Cardiac fibroblast (primary cell): ENCODE data around the gene C1orf232.

Experiments
- DNase-seq, 2 donors: peaks; one replicate each; pipeline versions ENCODE4 v3.0.0 to v3.0.0-alpha.2; 2010; ENCODE audit warnings: low read depth in 2 of 2
- H3K4me3 ChIP-seq, 2 donors: replicated peaks in 1 of 2; 1 replicate in 1 of 2; 2 replicates in 1 of 2; pipeline ENCODE4 v1.5.1; 2011; ENCODE audit warnings: low read depth in 2 of 2, low read length in 2 of 2, mild to moderate bottlenecking in 2 of 2, moderate library complexity in 1 of 2
- TF ChIP-seq, protein P1 (sequence below): IDR thresholded peaks from one replicate; pipeline ENCODE4 v1.5.1; 2011; ENCODE audit warnings: low read depth, mild to moderate bottlenecking, low read length, inconsistent platforms

The C1orf232 gene

DNA sequence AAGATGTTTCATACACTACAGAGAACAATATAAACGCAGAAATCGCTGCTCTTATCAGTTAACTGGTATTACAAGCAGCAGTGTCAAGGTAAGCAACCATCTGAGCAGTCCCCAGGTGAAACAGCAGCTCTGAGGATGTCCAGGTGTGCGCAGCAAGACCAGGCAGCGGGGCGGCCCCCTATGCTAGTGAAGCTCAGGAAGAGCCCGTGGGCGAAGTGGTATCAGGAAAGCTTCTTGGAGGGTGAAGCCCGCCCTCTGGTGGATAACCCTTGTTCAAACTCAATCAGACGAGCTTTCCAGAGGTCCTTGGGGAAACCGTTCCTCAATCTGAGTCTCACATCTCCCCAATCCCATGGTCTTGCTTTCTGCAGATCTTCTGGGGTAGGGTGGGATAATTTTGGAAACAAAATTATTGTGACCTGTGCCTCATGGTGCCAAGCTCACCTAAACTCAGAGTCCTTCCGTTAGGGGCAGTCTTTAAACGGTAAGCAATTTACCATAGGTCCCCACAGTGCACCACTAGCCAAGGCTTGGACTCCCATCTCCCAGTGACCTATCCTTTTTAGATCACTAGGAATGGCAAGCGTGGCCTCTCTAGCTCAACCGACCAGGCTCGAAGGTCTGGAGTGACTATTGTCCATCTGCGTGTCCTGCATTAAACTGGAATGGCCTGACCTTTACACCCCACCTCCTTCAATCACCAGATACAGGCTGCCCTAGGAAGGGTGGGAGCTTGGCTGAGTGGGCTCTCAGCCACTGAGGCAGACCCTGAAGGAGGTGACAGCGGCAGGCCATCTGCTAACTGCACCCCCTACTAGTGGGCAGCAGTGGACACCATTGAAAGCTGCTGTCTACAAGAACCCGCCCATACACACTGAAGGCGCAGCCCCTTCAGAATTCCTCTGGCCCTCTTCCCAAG lies 23.5 kb downstream of the C1orf232 start:
- peak; percentile 88 to 89 for DNase-seq
- no peak overlapping the region for H3K4me3 ChIP-seq
- TF ChIP-seq, protein P1, sequence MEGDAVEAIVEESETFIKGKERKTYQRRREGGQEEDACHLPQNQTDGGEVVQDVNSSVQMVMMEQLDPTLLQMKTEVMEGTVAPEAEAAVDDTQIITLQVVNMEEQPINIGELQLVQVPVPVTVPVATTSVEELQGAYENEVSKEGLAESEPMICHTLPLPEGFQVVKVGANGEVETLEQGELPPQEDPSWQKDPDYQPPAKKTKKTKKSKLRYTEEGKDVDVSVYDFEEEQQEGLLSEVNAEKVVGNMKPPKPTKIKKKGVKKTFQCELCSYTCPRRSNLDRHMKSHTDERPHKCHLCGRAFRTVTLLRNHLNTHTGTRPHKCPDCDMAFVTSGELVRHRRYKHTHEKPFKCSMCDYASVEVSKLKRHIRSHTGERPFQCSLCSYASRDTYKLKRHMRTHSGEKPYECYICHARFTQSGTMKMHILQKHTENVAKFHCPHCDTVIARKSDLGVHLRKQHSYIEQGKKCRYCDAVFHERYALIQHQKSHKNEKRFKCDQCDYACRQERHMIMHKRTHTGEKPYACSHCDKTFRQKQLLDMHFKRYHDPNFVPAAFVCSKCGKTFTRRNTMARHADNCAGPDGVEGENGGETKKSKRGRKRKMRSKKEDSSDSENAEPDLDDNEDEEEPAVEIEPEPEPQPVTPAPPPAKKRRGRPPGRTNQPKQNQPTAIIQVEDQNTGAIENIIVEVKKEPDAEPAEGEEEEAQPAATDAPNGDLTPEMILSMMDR: peak; percentile 71

DNA sequence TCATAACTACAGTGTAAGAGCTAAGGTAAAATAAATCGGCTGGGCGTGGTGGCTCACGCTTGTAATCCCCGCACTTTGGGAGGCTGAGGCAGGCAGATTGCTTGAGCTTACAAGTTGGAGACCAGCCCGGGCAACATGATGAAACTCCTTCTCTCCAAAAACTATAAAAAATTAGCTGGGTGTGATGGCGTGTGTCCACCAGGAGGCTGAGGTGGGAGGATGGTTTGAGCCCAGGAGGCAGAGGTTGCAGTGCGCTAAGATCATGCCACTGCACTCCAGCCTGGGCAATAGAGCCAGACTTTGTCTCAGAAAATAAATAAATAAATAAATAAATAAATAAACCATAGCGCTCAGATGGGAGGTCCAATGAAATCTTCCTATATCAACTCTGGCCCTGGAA lies 26.6 kb downstream of the C1orf232 start:
- TF ChIP-seq, protein P1: no peak
- H3K4me3 ChIP-seq: no peak overlapping the region
- no peak for DNase-seq

DNA sequence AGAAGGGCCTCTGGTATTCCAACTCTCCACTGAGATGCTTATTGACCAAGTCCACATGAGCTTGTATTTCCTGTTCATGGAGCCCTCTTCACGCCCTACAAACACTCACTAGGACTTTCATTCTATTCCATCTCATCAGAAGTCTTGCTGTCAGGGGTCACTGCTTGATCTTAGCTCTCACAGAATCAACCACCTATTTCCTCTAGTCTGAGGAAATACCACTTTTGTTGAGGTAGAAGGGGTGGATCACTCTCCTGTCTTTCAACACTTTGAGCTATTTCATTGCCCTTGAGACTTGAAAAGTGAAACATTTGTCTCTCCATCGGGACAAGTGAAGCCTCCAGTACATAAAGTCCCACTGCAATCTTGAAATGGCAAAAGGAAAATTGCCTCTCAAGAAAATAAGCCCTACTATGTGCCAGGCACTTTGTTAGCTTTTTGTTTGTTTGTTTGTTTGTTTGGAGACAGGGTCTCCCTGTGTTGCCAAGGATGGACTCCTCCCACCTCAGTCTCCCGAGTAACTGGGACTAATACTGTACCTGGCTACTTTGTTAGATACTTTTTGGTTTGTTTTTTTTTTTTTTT lies 29.7 kb downstream of the C1orf232 start:
- DNase-seq: no peak
- H3K4me3 ChIP-seq: no peak overlapping the region
- TF ChIP-seq, protein P1: no peak

DNA sequence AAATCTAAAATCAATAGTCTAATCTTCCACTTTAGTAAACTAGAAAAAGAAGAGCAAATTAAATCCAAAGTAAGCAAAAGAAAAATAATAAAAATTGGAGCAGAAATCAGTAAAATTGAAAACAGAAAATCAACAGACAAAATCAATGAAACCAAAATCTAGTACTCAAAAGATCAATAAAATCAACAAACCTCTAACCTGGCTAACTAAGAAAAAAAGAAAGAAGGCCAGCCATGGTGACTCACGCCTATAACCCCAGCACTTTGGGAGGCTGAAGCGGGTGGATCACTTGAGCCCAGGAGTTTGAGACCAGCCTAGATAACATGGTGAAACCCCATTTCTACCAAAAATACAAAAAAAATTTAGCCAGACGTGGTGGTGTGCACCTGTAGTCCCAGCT lies 34.3 kb downstream of the C1orf232 start:
- TF ChIP-seq, protein P1: no peak
- no peak overlapping the region for H3K4me3 ChIP-seq
- DNase-seq: no peak

DNA sequence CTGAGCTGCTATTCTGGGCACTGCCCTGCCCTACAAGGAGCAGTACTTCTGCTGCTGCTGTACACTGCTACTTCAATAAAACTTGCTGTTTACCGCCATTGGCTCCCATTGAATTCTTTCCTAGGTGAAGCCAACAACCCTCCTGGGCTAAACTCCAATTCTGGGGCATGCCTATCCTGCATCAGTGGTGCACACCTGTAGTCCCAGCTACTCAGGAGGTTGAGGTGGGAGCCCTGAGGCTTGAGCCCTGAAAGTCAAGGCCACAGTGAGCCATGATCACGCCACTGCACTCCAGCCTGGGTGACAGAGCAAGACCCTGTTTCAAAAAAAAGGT lies 36.0 kb downstream of the C1orf232 start:
- TF ChIP-seq, protein P1: no peak
- no peak overlapping the region for H3K4me3 ChIP-seq
- DNase-seq: no peak

DNA sequence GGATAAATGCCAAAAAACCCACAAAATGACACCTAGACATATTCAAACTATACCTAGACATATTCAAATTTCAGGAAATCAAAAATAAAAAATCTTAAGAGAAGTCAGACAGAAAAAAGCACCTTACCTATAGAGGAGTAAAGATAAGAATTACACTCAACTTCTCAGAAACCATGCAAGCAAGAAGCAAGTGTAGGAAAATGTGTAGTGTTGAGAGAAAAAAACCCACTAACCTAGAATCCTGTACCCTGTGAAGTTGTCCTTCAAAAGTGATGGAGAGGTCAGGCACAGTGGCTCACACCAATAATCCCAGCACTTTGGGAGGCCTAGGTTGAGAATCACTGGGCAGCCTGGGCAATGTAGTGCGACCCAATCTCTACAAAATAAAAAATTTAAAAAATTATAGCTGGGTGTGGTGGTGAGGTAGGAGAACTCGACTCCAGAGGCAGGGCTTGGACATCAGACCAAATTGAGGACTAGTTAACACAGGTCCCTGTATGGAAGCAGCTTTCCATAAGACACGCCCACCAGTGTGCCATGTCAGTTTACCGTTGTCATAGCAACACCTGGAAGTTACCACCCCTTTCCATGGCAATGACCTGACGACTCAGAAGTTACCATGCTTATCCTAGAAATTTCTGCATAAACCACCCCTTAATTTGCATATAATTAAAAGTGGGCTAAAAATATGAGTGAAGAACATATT lies 36.5 kb downstream of the C1orf232 start:
- H3K4me3 ChIP-seq: no peak overlapping the region
- TF ChIP-seq, protein P1: no peak
- DNase-seq: peak in 1 of 2 donors; percentile 18
